CD4-positive, alpha-beta T cell (primary cell): ENCODE data around the gene RANGAP1. TPM values are rescaled to one million over a fixed set of nuclear protein-coding genes. Genes with fewer than 3 reads are reported as not detected.

Source experiments
- ATAC-seq: fragments of 200-7000 bp; cut with Tn5 transposase; one replicate; pipeline ENCODE4 v1.10.0; 2022; ENCODE audit warnings: mild to moderate bottlenecking; ENCODE audit not compliant: poor library complexity
- CTCF ChIA-PET: fragments of 350-600 bp; sonication (Branson Sonifier 250); formaldehyde crosslinking; loops from one replicate; lab custom pipeline; 2021; ENCODE audit warnings: antibody characterized with exemption, inconsistent platforms; lab: Charles Lee
- POLR2A ChIA-PET: fragments of 350-600 bp; sonication (Branson Sonifier 250); formaldehyde crosslinking; loops from one replicate; lab custom pipeline; 2021; ENCODE audit warnings: antibody characterized with exemption, inconsistent platforms; lab: Charles Lee
- DNase-seq, 14 experiments: peaks; one replicate each; pipeline ENCODE4 v3.0.0-alpha.2; 2013 to 2020; ENCODE audit warnings: mixed read lengths in 2 of 14
- H3K27ac ChIP-seq, 2 donors: one replicate each; pipeline versions ENCODE4 v1.5.1 to v1.7.0; 2013; ENCODE audit warnings: low read length in 2 of 2, low read depth in 1 of 2, mild to moderate bottlenecking in 1 of 2
- H3K27me3 ChIP-seq, 2 experiments: 1 replicate in 1 of 2; 2 replicates in 1 of 2; pipeline versions ENCODE4 v1.6.1 to v1.7.0; 2013; ENCODE audit warnings: low read length in 2 of 2, control low read depth in 1 of 2, mild to moderate bottlenecking in 1 of 2, moderate library complexity in 1 of 2; ENCODE audit not compliant: insufficient read depth in 2 of 2, control insufficient read depth in 1 of 2
- H3K36me3 ChIP-seq: one replicate; pipeline ENCODE4 v1.6.1; 2013; ENCODE audit warnings: low read length, control low read depth; ENCODE audit not compliant: insufficient read depth
- H3K4me1 ChIP-seq: one replicate; pipeline ENCODE4 v1.6.1; 2013; ENCODE audit warnings: low read length, control low read depth; ENCODE audit not compliant: insufficient read depth
- H3K4me3 ChIP-seq: one replicate; pipeline ENCODE4 v1.5.1; 2013; ENCODE audit warnings: mild to moderate bottlenecking, low read length, moderate library complexity
- H3K9me3 ChIP-seq, 2 experiments: 1 replicate in 1 of 2; 2 replicates in 1 of 2; pipeline versions ENCODE4 v1.6.1 to v1.7.0; 2013; ENCODE audit warnings: low read length in 2 of 2, mild to moderate bottlenecking in 2 of 2, control low read depth in 1 of 2, moderate library complexity in 1 of 2; ENCODE audit not compliant: control insufficient read depth in 1 of 2, insufficient read depth in 1 of 2
- H3K27ac Mint-ChIP-seq: one replicate; pipeline ENCODE4 v1.8.0; 2020; ENCODE audit warnings: mixed read lengths
- H3K27me3 Mint-ChIP-seq: one replicate; pipeline ENCODE4 v1.8.0; 2021; ENCODE audit warnings: mixed read lengths
- H3K36me3 Mint-ChIP-seq: one replicate; pipeline ENCODE4 v1.8.0; 2021; ENCODE audit warnings: low read depth, mixed read lengths
- H3K4me1 Mint-ChIP-seq: one replicate; pipeline ENCODE4 v1.8.0; 2021; ENCODE audit warnings: low read depth, mixed read lengths
- H3K4me3 Mint-ChIP-seq: one replicate; pipeline ENCODE4 v1.8.0; 2020; ENCODE audit warnings: mild to moderate bottlenecking, mixed read lengths
- H3K9me3 Mint-ChIP-seq: one replicate; pipeline ENCODE4 v1.8.0; 2020; ENCODE audit warnings: mixed read lengths
- intact Hi-C, 2 experiments: fragments of 100-400 bp; cut with DNase I in 1 of 2; cut with micrococcal nuclease in 1 of 2; formaldehyde crosslinking; loops; one replicate each; pipeline versions ENCODE4 v1.15.1 to v1.9.0; 2023 to 2025; cut with DNase I, micrococcal nuclease
- total RNA-seq, 174 experiments: library from RNA in 2 of 174; stranded (reverse) in 2 of 174; gene quantifications; one replicate each; pipeline ENCODE4 v1.2.3 and lab custom pipeline; 2021 to 2026
- TF ChIP-seq, protein P1 (sequence below): fragments of 200-600 bp; IDR thresholded peaks from one replicate; pipeline ENCODE4 v1.8.0; 2022; ENCODE audit warnings: antibody characterized with exemption, mild to moderate bottlenecking

Gene RANGAP1
- total RNA-seq, 2 experiments from 2014 or later, result 163 to 172 TPM

DNA sequence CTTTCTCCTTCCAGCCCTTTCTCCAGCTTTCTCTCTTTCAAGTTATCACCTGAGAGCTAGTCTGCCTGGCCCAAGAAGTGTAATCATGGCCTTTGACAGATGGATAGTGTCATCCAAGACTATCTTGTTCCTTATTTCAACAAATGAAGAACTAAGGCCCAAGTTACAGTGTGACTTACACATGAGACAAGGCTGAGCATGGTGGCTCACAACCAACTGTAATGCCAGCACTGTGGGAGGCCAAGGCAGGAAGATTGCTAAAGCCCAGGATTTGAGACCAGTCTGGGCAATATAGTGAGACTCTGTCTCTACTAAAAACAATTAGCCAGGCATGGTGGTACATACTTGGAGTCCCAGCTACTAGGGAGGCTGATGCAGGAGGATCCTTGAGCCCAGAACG, 3.7 kb upstream of the RANGAP1 start:
- POLR2A ChIA-PET, result no interaction called here
- H3K27ac ChIP-seq, result no peak overlapping the region
- H3K4me3 ChIP-seq, result no peak overlapping the region
- H3K36me3 ChIP-seq, result peaks cover 2% of the 10 kb centered on the region
- DNase-seq, result no peak
- Mint-ChIP-seq H3K9me3 (no peaks in the 10 kb centered on the region), H3K27ac (peak overlapping the region; percentile 68), H3K4me3 (peak overlapping the region; percentile 46), H3K4me1 (peaks cover 25% of the 10 kb centered on the region), H3K36me3 (peaks cover 21% of the 10 kb centered on the region), H3K27me3 (no peaks in the 10 kb centered on the region)
- no peak for ATAC-seq
- intact Hi-C loops, result loop anchor here (5.0 to 10.0 kb wide), 7 partner anchors 82 to 1153 kb away; partner anchors contain the start of genes TOB2 (in 2 of the 2), ACO2 (in 1 of the 2), L3MBTL2 (in 1 of the 2) and PHF5A (in 1 of the 2)
- H3K4me1 ChIP-seq, result peaks cover 16% of the 10 kb centered on the region
- no peaks in the 10 kb centered on the region for H3K9me3 ChIP-seq
- CTCF ChIA-PET, result interaction anchor here (1.0 kb wide), 1 partner anchor 12 kb away, joined by 3 read pairs; the partner anchor contains the start of gene ZC3H7B
- no peaks in the 10 kb centered on the region for H3K27me3 ChIP-seq
- TF ChIP-seq, protein P1, sequence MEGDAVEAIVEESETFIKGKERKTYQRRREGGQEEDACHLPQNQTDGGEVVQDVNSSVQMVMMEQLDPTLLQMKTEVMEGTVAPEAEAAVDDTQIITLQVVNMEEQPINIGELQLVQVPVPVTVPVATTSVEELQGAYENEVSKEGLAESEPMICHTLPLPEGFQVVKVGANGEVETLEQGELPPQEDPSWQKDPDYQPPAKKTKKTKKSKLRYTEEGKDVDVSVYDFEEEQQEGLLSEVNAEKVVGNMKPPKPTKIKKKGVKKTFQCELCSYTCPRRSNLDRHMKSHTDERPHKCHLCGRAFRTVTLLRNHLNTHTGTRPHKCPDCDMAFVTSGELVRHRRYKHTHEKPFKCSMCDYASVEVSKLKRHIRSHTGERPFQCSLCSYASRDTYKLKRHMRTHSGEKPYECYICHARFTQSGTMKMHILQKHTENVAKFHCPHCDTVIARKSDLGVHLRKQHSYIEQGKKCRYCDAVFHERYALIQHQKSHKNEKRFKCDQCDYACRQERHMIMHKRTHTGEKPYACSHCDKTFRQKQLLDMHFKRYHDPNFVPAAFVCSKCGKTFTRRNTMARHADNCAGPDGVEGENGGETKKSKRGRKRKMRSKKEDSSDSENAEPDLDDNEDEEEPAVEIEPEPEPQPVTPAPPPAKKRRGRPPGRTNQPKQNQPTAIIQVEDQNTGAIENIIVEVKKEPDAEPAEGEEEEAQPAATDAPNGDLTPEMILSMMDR, result no peak

DNA sequence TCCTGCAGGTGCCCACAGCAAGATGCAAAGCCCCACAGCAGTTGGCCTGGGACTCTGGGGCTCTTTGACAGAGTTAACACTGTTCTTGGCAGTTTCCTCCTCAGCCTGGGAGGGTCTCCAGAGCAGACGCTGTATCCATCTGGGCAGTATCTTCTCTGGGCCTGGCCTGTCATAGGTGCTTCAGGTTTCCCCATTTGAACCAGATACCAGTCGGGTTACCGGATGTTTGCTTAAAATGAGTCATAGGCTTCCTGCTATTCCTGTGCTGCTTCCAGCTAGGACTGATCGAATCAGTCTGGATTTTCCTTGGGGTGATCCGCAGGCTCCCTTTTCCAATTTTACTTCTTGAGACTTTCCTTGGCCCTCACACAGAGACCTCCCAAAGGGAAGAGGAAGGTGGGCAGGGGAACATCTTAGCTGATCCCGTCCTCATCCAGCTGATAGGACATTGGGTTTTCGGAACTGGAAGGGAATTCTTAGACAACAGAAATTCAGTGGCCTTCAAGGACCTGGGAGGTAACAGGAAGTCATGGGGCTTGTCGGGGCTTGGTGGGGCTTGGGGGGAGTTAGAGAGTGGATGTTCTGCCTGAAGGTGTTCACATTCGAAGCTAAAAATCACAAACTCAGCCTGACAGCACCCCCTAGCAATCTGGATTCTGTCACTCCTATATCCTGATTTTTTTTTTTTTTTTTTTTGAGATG, 2.4 kb upstream of the RANGAP1 start:
- peaks cover 32% of the 10 kb centered on the region for H3K4me1 Mint-ChIP-seq

DNA sequence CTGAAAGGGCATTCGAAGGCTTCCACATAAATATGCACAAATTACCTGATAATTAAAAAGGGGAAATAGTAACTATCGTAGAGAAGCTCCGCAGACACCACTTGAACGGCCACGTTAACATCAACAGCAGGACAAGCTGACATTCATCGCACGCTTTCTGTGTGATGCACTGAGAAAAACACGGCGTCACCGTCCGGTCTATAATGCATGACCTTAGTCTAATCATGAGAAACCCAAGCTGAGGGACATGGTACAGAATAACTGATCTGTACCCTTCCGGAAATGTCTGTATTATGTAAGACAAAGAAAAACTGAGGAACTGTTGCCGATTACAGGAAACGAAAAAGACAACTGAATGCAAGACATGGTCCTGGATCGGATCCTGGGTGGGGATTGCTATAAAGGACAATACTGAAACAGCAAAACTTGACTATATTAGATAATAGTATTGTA, 678 bp upstream of the RANGAP1 start:
- no peaks in the 10 kb centered on the region for H3K27me3 ChIP-seq
- H3K4me3 ChIP-seq, result peak overlapping the region; percentile 100
- Mint-ChIP-seq H3K27ac (peak overlapping the region; percentile 100), H3K9me3 (no peaks in the 10 kb centered on the region), H3K36me3 (peaks cover 35% of the 10 kb centered on the region), H3K27me3 (no peaks in the 10 kb centered on the region), H3K4me1 (peaks cover 40% of the 10 kb centered on the region), H3K4me3 (peak overlapping the region; percentile 96)
- DNase-seq (peak in 12 of 14 experiments; percentile 27 to 84 (median 48)), ATAC-seq (peak; percentile 25)
- H3K4me1 ChIP-seq, result peaks cover 28% of the 10 kb centered on the region
- intact Hi-C loops, result loop anchor here (1.0 to 10.0 kb wide), 13 partner anchors 15 to 1156 kb away; partner anchors contain the start of genes ACO2 (in 2 of the 2), PHF5A (in 2 of the 2), TEF (in 2 of the 2) and TOB2 (in 2 of the 2)
- ChIA-PET POLR2A (interaction anchor here (0.7 to 4.2 kb wide), 40 partner anchors 11 to 1328 kb away, joined by 3 to 170 read pairs (median 5); partner anchors contain the start of genes ACO2, CCDC134, DESI1 and EP300), CTCF (interaction anchor here (2.6 to 2.8 kb wide), 2 partner anchors 15 to 49 kb away, joined by 8 to 34 read pairs; partner anchors contain the start of gene ZC3H7B)
- TF ChIP-seq, protein P1, result no peak
- H3K27ac ChIP-seq, result peak overlapping the region; percentile 92 to 100
- peaks cover 22% of the 10 kb centered on the region for H3K36me3 ChIP-seq
- no peaks in the 10 kb centered on the region for H3K9me3 ChIP-seq

More for the DNA sequence above, 2.4 kb upstream of the RANGAP1 start:
- Histone ChIP-seq H3K9me3 (no peaks in the 10 kb centered on the region), H3K27ac (no peak overlapping the region), H3K36me3 (peaks cover 14% of the 10 kb centered on the region), H3K4me1 (peaks cover 27% of the 10 kb centered on the region), H3K27me3 (no peaks in the 10 kb centered on the region), H3K4me3 (no peak overlapping the region)
- Mint-ChIP-seq H3K27me3 (no peaks in the 10 kb centered on the region), H3K27ac (peak overlapping the region; percentile 85), H3K4me3 (peak overlapping the region; percentile 83), H3K36me3 (peaks cover 25% of the 10 kb centered on the region), H3K9me3 (no peaks in the 10 kb centered on the region)
- intact Hi-C loops, result loop anchor here (5.0 to 10.0 kb wide), 7 partner anchors 81 to 1154 kb away; partner anchors contain the start of genes TOB2 (in 2 of the 2), ACO2 (in 1 of the 2), L3MBTL2 (in 1 of the 2) and PHF5A (in 1 of the 2)
- no peak for ATAC-seq
- TF ChIP-seq, protein P1, result no peak
- ChIA-PET POLR2A (interaction anchor here (4.2 kb wide), 1 partner anchor 14 kb away, joined by 170 read pairs; the partner anchor contains the start of gene ZC3H7B), CTCF (interaction anchor here (0.6 kb wide), 1 partner anchor 9 kb away, joined by 3 read pairs; no protein-coding TSS in a partner anchor)
- no peak for DNase-seq
